Measurements from ENCODE around the gene KIFC3. TPM values are rescaled to one million over a fixed set of nuclear protein-coding genes. Genes with fewer than 3 reads are reported as not detected.
"Not testable (repeated sequence)": the region's sequence is repeated elsewhere in the genome, so short reads cannot be mapped to it uniquely, and the experiment has no call there.

KIFC3 gene
- polyA plus RNA-seq, 6 donors from 2014 or later, result 0.54 to 1.3 (median 1.0) TPM; not detected in 3

DNA sequence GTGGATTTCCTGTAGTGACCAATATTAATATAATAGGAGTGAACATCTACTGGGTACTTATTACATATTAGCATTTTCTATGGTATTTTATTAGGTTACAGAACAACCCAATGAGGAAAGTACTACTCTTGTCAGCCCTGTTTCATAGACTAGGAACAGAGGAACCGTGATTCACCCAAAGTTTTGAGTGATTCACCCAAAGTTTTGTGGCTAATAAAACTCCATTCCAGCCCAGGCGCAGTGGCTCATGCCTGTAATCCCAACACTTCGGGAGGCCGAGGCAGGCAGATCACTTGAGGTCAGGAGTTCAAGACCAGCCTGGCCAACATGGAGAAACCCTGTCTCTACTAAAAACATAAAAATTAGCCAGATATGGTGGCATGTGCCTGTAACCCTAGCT, 33.1 kb upstream of the KIFC3 start:
- H3K27me3 Mint-ChIP-seq, result peaks cover 2 to 17% (median 5%) of the 10 kb centered on the region in 3 donors
- not testable (repeated sequence) for DNase-seq; H3K36me3 Mint-ChIP-seq; H3K4me3 Mint-ChIP-seq; H3K27ac Mint-ChIP-seq; H3K4me1 Mint-ChIP-seq; ATAC-seq (ENCODE audit: low read depth in 2 of 2); H3K9me3 Mint-ChIP-seq

DNA sequence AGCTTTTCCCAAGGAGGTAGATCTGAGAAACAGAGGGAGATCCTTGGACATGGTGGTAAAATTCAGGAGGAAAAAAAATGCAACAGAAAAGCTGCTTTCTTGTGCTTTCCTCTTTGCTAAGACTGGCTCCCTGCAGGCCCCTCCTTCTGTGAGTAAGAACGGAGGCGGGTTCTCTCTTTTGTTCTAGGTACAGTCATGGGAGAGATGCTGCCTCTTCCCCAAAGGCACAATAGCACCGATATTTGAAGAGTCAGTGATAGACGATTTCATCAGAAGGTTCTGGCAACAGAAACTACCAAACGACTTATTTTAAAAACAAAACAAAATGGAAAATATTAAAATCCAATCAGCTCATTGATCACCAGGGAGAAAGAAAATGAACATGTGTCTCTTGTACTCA, 32.6 kb upstream of the KIFC3 start:
- Mint-ChIP-seq H3K4me1 (no peaks in the 10 kb centered on the region), H3K27ac (no peak overlapping the region), H3K36me3 (no peaks in the 10 kb centered on the region), H3K9me3 (no peaks in the 10 kb centered on the region), H3K27me3 (peaks cover 0 to 17% (median 5%) of the 10 kb centered on the region in 3 donors), H3K4me3 (no peak overlapping the region)
- ATAC-seq (ENCODE audit: low read depth in 2 of 2), result no peak
- no peak for DNase-seq

DNA sequence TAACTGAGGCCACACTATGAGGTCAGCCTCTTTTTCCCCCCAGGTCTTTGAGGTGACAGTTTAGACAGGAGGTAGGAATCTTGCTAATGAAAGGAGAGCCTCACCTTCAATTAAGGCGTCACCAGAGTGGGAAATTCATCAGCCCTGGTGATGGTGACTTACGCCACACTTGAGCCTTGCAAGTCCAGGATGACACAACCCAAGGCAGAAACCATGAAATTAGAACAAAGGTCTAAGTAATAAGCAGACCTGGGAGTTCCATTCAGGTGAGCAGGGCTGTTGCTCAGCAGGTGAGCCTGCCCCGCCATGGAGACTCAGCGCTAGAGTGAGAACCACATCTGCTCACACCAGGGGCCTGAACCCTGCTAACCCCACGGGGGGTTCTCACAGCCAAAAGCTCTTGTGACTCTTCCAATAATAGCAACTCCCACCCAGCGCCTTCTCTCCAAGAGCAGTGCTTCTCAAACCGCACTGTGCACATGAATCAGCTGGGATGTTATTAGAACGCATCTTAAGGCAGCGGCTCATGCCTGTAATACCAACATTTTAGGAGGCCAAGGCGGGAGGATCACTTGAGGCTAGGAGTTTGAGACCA, 28.7 kb upstream of the KIFC3 start:
- Mint-ChIP-seq H3K4me1 (no peaks in the 10 kb centered on the region), H3K9me3 (no peaks in the 10 kb centered on the region), H3K27ac (no peak overlapping the region), H3K36me3 (no peaks in the 10 kb centered on the region), H3K27me3 (peaks cover 5 to 21% (median 5%) of the 10 kb centered on the region in 3 donors), H3K4me3 (no peak overlapping the region)
- DNase-seq, result no peak
- no peak for ATAC-seq (ENCODE audit: low read depth in 2 of 2)

DNA sequence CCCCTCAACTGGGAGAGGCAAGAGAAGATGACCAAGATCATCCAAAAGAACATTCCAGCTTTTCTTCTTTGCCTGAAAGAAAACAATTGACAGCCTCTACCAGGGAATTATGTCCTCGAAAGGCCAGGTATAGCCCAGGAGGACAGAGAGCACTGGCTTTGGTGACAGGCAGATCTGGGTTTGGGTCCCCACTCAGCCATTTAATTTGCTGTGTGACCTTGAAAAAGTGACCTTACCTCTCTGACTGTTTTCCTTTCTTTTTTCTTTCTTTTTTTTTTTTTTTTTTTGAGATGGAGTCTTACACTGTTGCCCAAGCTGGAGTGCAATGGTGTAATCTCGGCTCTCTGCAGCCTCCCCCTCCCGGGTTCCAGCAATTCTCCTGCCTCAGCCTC, 27.7 kb upstream of the KIFC3 start:
- peaks cover 1 to 31% (median 15%) of the 10 kb centered on the region in 3 donors for H3K27me3 Mint-ChIP-seq
- no peaks in the 10 kb centered on the region for H3K9me3 Mint-ChIP-seq
- no peaks in the 10 kb centered on the region for H3K36me3 Mint-ChIP-seq
- no peak overlapping the region for H3K4me3 Mint-ChIP-seq
- no peaks in the 10 kb centered on the region for H3K4me1 Mint-ChIP-seq
- no peak for ATAC-seq (ENCODE audit: low read depth in 2 of 2)
- H3K27ac Mint-ChIP-seq, result no peak overlapping the region
- no peak for DNase-seq

DNA sequence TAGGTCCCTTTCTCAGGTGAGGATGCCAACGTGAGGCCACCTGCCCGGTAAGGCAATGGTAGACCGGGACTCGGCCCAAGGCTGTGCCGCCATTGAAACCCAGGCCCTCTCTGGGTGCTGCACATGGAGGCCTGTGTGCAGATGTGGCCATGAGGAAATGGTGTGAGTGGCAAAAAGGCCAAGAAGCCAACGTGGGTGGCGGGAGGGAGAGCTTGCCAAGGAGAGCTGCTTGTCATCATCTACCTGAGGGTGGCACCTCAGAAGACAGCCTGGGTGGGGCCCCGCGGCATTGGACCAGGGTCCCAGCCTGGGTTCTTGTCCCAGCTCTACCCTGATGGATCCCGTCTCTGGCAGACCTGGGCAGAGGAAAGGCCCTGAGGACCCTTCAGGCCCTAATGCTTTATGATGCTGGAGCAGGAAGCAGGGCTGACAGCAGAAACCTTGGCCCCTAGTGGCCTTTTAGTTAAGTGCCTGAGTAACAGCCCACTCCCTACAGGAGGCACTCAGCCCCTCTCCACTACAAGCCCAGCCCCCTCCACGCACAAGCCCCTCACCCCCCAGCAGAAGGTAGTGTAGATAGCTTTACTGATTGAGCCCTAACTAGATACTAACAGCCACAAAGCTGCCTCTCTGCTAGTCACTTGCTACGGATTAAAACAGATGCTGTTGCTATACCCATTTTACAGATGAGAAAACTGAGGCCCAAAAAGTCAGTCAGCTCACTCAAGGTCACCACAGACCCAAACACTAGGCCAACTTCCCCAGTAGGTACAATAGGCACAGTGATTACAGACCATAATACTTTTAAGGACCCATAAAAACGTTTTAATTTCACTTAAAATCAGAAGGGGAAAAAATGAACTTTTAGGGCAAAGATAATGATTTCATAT, 26.2 kb upstream of the KIFC3 start:
- Mint-ChIP-seq H3K4me1 (no peaks in the 10 kb centered on the region), H3K36me3 (no peaks in the 10 kb centered on the region), H3K4me3 (no peak overlapping the region), H3K27ac (no peak overlapping the region), H3K27me3 (peaks cover 0 to 38% (median 22%) of the 10 kb centered on the region in 3 donors), H3K9me3 (peaks cover 0 to 1% (median 0%) of the 10 kb centered on the region in 7 donors)
- DNase-seq (no peak), ATAC-seq (ENCODE audit: low read depth in 2 of 2) (no peak)

DNA sequence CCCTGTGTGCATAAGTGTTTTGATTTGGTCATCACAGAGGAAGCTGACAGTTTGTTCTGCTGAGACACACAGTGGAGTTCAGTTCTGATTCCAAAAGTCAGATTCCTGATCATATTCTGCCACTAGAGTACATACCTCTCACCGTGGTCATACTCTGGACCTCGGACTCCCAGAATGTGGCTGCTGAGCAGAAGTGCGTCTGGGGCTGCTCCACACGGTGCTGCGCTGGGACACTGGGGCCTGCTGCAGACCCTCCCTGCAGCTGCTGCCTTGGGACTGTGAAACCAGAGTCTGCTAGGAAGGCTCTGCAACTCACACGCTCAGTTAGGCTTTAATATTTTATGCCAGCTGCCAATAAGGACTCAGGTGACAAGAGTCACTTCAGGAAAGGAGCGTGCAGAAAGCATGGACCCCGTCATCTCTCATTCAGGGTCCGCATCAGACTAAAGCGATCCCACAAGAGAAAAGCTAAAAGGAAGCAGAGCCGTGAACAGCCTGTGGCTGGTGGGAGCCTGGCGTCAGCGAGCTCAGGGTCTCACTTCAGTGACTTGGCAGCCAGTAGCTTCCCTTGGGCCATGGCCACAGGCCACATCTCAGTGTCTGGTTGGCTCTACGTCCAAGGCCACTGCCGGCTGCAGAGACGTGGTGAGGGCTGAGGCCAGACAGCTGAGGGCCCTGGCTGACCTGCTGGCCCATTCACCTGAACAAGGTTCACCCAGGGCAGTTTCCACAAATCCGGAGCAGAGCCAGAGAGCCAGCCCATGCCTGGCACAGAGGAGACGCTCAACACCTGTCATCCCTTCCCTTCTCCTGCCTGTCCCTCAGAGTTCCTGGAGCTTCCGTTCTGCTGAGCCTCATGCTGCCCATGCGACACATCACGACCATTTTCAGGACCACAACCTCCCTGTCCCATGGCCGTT, 24.7 kb upstream of the KIFC3 start:
- H3K27ac Mint-ChIP-seq, result no peak overlapping the region
- no peak for DNase-seq
- H3K27me3 Mint-ChIP-seq, result peaks cover 0 to 31% (median 26%) of the 10 kb centered on the region in 3 donors
- H3K4me3 Mint-ChIP-seq, result peak overlapping the region in 1 of 8 donors; percentile 50
- no peaks in the 10 kb centered on the region for H3K4me1 Mint-ChIP-seq
- H3K9me3 Mint-ChIP-seq, result peaks cover 0 to 1% (median 0%) of the 10 kb centered on the region in 7 donors
- no peak for ATAC-seq (ENCODE audit: low read depth in 2 of 2)
- no peaks in the 10 kb centered on the region for H3K36me3 Mint-ChIP-seq

DNA sequence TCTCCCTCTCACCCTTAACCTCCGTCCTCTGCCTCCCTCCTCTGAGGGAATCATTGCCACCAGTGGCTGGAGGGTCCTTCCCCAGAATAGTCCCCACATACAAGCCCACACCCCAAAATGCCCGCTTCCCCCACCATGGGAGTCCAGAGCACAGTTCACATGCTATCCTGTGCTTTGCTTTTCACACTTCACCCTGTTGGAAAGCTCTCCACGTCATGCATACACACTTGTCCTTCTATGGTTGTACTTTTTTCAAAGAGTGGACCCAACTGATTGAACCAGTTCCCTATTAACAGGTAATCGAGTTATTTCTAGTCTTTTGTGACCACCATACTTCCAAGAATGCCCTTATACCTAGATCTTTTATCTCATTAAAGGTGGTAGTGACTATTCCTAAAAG, 23.8 kb upstream of the KIFC3 start:
- no peaks in the 10 kb centered on the region for H3K4me1 Mint-ChIP-seq
- no peaks in the 10 kb centered on the region for H3K36me3 Mint-ChIP-seq
- ATAC-seq (ENCODE audit: low read depth in 2 of 2) (no peak), DNase-seq (no peak)
- peaks cover 0 to 1% (median 0%) of the 10 kb centered on the region in 7 donors for H3K9me3 Mint-ChIP-seq
- peak overlapping the region in 1 of 6 donors; percentile 32 for H3K27ac Mint-ChIP-seq
- H3K27me3 Mint-ChIP-seq, result peaks cover 0 to 35% (median 30%) of the 10 kb centered on the region in 3 donors
- no peak overlapping the region for H3K4me3 Mint-ChIP-seq

DNA sequence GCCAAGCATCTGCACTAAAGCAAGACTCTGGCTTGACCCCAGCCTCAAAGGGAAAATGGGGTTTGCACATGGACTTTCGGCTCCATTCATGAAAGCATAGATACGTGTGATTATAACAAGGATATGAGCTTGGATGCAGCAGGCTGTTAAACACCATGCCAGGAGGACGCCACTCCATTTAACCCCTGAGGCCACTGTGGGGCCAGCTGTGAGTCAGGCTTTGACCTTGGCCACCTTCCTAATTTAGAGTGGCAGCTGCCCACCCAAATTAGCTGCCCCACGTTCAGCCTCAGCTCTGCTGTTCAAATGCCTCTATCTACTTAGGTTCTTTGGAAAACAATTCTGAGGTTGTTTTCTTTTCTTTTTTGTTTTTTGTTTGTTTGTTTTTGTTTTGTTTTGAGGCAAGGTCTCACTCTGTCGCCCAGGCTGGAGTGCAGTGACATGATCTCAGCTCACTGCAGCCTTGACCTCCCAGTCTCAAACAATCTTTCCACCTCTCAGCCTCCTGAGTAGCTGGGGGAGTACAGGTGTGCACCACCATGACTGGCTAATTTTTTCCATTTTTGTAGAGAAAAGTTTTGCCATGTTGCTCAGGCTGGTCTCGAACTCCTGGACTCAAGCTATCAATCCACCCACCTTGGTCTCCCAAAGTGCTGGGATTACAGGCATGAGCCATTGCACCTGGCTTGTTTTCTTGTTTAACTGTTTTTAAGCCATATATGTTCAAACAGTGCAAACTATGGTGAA, 23.2 kb upstream of the KIFC3 start:
- H3K27ac Mint-ChIP-seq, result peak overlapping the region in 1 of 6 donors; percentile 67
- H3K4me1 Mint-ChIP-seq, result no peaks in the 10 kb centered on the region
- peaks cover 0 to 1% (median 0%) of the 10 kb centered on the region in 7 donors for H3K9me3 Mint-ChIP-seq
- H3K36me3 Mint-ChIP-seq, result no peaks in the 10 kb centered on the region
- H3K4me3 Mint-ChIP-seq, result no peak overlapping the region
- peaks cover 0 to 41% (median 36%) of the 10 kb centered on the region in 3 donors for H3K27me3 Mint-ChIP-seq
- ATAC-seq (ENCODE audit: low read depth in 2 of 2), result no peak
- DNase-seq, result no peak

DNA sequence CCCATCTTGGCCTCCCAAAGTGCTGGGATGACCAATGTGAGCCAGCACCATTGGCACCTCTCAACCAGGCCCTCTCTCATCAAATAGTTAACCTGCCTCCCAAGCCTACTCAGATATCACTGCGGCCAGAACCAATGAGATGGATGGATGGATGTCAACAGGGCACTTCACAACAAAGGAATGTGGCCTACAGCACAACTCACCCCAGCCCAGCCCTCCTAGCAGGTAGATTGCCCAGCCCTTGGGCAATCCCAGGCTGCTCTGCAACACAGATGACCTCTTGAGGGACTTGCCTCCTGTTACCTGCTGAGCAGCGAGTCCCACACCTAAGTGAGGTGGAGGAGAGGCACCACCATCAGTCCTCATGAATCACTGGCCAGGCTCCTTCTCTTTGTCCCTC, 22.6 kb upstream of the KIFC3 start:
- ATAC-seq (ENCODE audit: low read depth in 2 of 2), result no peak
- Mint-ChIP-seq H3K27me3 (peaks cover 0 to 44% (median 37%) of the 10 kb centered on the region in 3 donors), H3K36me3 (no peaks in the 10 kb centered on the region)

DNA sequence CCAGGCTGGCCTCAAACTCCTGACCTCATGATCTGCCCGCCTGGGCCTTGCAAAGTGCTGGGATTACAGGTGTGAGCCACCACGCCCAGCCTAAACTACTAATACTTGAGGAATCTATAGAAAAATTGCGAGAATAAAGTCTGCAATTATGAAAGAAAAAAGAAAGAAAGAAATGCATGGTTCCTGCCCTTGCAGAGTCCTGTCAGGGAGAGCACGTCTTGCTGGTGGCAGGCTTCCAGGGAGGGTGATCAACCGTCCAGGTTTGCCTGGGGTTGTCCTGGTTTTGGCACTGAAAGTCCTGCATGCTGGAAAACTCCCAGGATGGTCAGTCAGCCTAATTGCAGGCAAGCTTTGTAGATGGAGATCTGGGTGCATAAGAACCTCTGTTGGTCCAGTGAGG, 21.5 kb upstream of the KIFC3 start:
- peaks cover 0 to 46% (median 37%) of the 10 kb centered on the region in 3 donors for H3K27me3 Mint-ChIP-seq
- H3K4me1 Mint-ChIP-seq, result no peaks in the 10 kb centered on the region
- DNase-seq, result no peak
- no peaks in the 10 kb centered on the region for H3K36me3 Mint-ChIP-seq
- H3K4me3 Mint-ChIP-seq, result no peak overlapping the region
- peaks cover 0 to 1% (median 0%) of the 10 kb centered on the region in 7 donors for H3K9me3 Mint-ChIP-seq
- ATAC-seq (ENCODE audit: low read depth in 2 of 2), result no peak
- H3K27ac Mint-ChIP-seq, result no peak overlapping the region

More for the DNA sequence above, 22.6 kb upstream of the KIFC3 start:
- H3K4me3 Mint-ChIP-seq, result no peak overlapping the region
- no peaks in the 10 kb centered on the region for H3K4me1 Mint-ChIP-seq
- peaks cover 0 to 1% (median 0%) of the 10 kb centered on the region in 7 donors for H3K9me3 Mint-ChIP-seq
- no peak for DNase-seq
- H3K27ac Mint-ChIP-seq, result peak overlapping the region in 1 of 6 donors; percentile 67

DNA sequence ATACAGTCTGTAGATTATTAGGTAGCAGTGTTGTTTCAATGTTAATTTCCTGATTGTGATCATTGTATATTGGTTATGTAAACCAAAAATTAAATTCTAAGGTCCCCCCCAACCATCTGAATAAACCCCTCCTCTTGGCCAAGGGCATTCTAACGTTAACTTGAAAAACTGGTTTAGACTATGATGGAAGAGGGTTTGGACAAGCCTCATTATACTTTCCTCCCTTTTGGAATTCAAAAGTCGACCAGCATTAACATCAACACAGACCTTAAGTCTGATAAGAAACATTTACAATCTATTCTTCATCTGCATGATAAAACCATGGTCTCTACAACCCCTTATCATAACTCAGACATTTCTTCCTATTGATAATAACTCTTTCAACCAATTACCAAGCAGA, 20.6 kb upstream of the KIFC3 start:
- H3K36me3 Mint-ChIP-seq, result no peaks in the 10 kb centered on the region
- peaks cover 0 to 49% (median 37%) of the 10 kb centered on the region in 3 donors for H3K27me3 Mint-ChIP-seq
- no peak for ATAC-seq (ENCODE audit: low read depth in 2 of 2)
- DNase-seq, result no peak
- H3K27ac Mint-ChIP-seq, result no peak overlapping the region
- peaks cover 0 to 1% (median 0%) of the 10 kb centered on the region in 7 donors for H3K9me3 Mint-ChIP-seq
- no peaks in the 10 kb centered on the region for H3K4me1 Mint-ChIP-seq
- no peak overlapping the region for H3K4me3 Mint-ChIP-seq

DNA sequence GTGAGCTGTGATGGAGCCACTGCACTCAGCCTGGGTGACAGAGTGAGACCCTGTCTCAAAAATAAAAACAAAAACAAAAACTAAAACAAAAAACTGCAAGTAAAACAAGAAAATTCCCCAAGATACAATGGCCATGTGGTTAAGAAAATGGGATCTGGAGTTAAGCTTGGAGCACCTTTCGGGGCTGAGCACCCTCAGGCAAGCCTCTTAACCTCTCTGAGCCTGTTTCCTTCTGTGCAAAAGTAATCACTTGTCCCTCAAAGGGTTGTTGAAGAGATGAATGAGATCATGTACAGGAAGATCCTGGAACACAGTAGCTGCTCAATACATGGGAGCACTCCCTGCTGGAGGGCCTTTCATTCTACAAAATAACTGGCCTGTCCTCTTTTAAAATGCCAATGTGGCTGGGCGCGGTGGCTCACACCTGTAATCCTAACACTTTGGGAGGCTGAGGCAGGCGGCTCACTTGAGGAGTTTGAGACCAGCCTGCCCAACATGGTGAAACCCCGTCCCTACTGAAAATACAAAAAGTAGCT, 19.8 kb upstream of the KIFC3 start:
- no peaks in the 10 kb centered on the region for H3K4me1 Mint-ChIP-seq
- H3K27ac Mint-ChIP-seq, result no peak overlapping the region
- peaks cover 0 to 49% (median 37%) of the 10 kb centered on the region in 3 donors for H3K27me3 Mint-ChIP-seq
- peaks cover 0 to 1% (median 0%) of the 10 kb centered on the region in 7 donors for H3K9me3 Mint-ChIP-seq
- H3K36me3 Mint-ChIP-seq, result no peaks in the 10 kb centered on the region
- no peak for DNase-seq
- no peak overlapping the region for H3K4me3 Mint-ChIP-seq
- ATAC-seq (ENCODE audit: low read depth in 2 of 2), result no peak

Measured in naive B cell (primary cell).